Stimulated activated CD4-positive, alpha-beta T cell treated with anti-CD3 and anti-CD28 coated beads, Interleukin-4, amount 100 ng/mL, for 24 hours (primary cell): ENCODE measurements around the gene SPATA19.

Experiments
- DNase-seq: peaks from one replicate; pipeline ENCODE4 v3.0.0-alpha.2; 2020

Gene SPATA19

GRCh38 chr11:133817449-133817848, 27.9 kb downstream of the SPATA19 start:
- no peak for DNase-seq

GRCh38 chr11:133816146-133816870, 29.0 kb downstream of the SPATA19 start:
- DNase-seq, result no peak

GRCh38 chr11:133815636-133816035, 29.7 kb downstream of the SPATA19 start:
- no peak for DNase-seq

- no peak for DNase-seq
These were observed 30.7 kb downstream of the SPATA19 start for GRCh38 chr11:133814588-133815100.

GRCh38 chr11:133811850-133812685, 33.2 kb downstream of the SPATA19 start:
- no peak for DNase-seq

GRCh38 chr11:133810766-133811165, 34.5 kb downstream of the SPATA19 start:
- no peak for DNase-seq

- no peak for DNase-seq
These were observed 35.5 kb downstream of the SPATA19 start for GRCh38 chr11:133809569-133810491.

- no peak for DNase-seq
These were observed 36.7 kb downstream of the SPATA19 start for GRCh38 chr11:133808393-133809140.

GRCh38 chr11:133803026-133803425, 42.3 kb downstream of the SPATA19 start:
- DNase-seq, result no peak

- DNase-seq, result no peak
These were observed 44.0 kb downstream of the SPATA19 start for GRCh38 chr11:133801356-133801755.

- no peak for DNase-seq
These were observed 44.6 kb downstream of the SPATA19 start for GRCh38 chr11:133800666-133801065.

GRCh38 chr11:133797554-133797953, 47.8 kb downstream of the SPATA19 start:
- no peak for DNase-seq

- DNase-seq, result no peak
These were observed 49.1 kb downstream of the SPATA19 start for GRCh38 chr11:133796043-133796795.

- DNase-seq, result no peak
These were observed 50.2 kb downstream of the SPATA19 start for GRCh38 chr11:133795088-133795487.

GRCh38 chr11:133794205-133794604, 51.1 kb downstream of the SPATA19 start:
- DNase-seq, result no peak

GRCh38 chr11:133793271-133794035, 51.9 kb downstream of the SPATA19 start:
- DNase-seq, result no peak

GRCh38 chr11:133790995-133791394, 54.3 kb downstream of the SPATA19 start:
- DNase-seq, result no peak
